Hippocampal formation (tissue), 2 donors: ENCODE data around the gene COL18A1.

ENCODE experiments used
- DNase-seq, 2 donors: peaks; one replicate each; lab custom pipeline; 2025; lab: John Stamatoyannopoulos, UW

COL18A1 gene

GRCh38 chr21:45507888-45508508, 103.0 kb downstream of the COL18A1 start:
- no peak for DNase-seq

- DNase-seq, result no peak
Observed at GRCh38 chr21:45508607-45509565, 103.9 kb downstream of the COL18A1 start.

GRCh38 chr21:45509566-45510465, 104.9 kb downstream of the COL18A1 start:
- DNase-seq, result no peak

- no peak for DNase-seq
Observed at GRCh38 chr21:45510466-45510955, 105.5 kb downstream of the COL18A1 start.

- no peak for DNase-seq
Observed at GRCh38 chr21:45511007-45511406, 106.0 kb downstream of the COL18A1 start.

- no peak for DNase-seq
Observed at GRCh38 chr21:45511661-45512431, 106.9 kb downstream of the COL18A1 start.

- no peak for DNase-seq
Observed at GRCh38 chr21:45512626-45513002, 107.6 kb downstream of the COL18A1 start.

GRCh38 chr21:45513003-45513717, 108.2 kb downstream of the COL18A1 start:
- no peak for DNase-seq

GRCh38 chr21:45513741-45514310, 108.9 kb downstream of the COL18A1 start:
- no peak for DNase-seq

GRCh38 chr21:45514311-45515021, 109.5 kb downstream of the COL18A1 start:
- no peak for DNase-seq

- no peak for DNase-seq
Observed at GRCh38 chr21:45515241-45516061, 110.5 kb downstream of the COL18A1 start.

- DNase-seq, result no peak
Observed at GRCh38 chr21:45516071-45516670, 111.2 kb downstream of the COL18A1 start.

- no peak for DNase-seq
Observed at GRCh38 chr21:45516671-45517151, 111.7 kb downstream of the COL18A1 start.

GRCh38 chr21:45517249-45518065, 112.5 kb downstream of the COL18A1 start:
- no peak for DNase-seq

GRCh38 chr21:45518742-45519141, 113.8 kb downstream of the COL18A1 start:
- no peak for DNase-seq

- no peak for DNase-seq
Observed at GRCh38 chr21:45519182-45519581, 114.2 kb downstream of the COL18A1 start.

GRCh38 chr21:45521241-45521640, 116.3 kb downstream of the COL18A1 start:
- no peak for DNase-seq
